ENCODE results near the gene CYP2J2.

DNA sequence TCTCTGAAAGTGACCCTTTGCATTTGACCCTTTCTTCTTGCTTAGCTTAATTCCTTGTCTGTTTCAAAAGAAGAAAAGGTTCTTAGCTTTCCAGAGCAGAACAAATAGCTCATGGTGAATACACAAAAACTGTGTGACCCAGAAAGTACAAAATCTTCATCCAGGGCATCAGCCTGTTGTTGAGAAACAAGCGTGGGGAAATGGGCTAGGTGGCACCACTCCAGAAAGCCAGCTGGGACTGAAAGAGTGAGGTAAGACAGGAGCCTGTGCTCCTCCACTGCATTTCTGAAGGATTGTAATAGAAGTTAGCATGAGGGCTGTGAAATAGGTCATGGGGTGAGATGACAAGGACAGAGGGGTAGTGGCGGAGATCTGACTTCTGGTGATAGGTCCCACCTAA is 45.8 kb downstream of the CYP2J2 start:
- no peak for TF ChIP-seq POLR2AphosphoS5 (IDR thresholded peaks at IDR 0.05)
- TF ChIP-seq, protein P1, sequence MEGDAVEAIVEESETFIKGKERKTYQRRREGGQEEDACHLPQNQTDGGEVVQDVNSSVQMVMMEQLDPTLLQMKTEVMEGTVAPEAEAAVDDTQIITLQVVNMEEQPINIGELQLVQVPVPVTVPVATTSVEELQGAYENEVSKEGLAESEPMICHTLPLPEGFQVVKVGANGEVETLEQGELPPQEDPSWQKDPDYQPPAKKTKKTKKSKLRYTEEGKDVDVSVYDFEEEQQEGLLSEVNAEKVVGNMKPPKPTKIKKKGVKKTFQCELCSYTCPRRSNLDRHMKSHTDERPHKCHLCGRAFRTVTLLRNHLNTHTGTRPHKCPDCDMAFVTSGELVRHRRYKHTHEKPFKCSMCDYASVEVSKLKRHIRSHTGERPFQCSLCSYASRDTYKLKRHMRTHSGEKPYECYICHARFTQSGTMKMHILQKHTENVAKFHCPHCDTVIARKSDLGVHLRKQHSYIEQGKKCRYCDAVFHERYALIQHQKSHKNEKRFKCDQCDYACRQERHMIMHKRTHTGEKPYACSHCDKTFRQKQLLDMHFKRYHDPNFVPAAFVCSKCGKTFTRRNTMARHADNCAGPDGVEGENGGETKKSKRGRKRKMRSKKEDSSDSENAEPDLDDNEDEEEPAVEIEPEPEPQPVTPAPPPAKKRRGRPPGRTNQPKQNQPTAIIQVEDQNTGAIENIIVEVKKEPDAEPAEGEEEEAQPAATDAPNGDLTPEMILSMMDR (IDR thresholded peaks at IDR 0.05), result no peak
- no peak for TF ChIP-seq POLR2A (IDR thresholded peaks at IDR 0.05)

Measured in prostate gland (tissue), 2 donors.